ENCODE measurements around the gene SLC16A5.

The SLC16A5 gene

GRCh38 chr17:75081611-75082540 lies 5.9 kb upstream of the SLC16A5 start:
- Histone ChIP-seq H3K27ac (no peak overlapping the region), H3K4me3 (no peak overlapping the region)

GRCh38 chr17:75082683-75083082 lies 5.1 kb upstream of the SLC16A5 start:
- no peak overlapping the region for H3K4me3 ChIP-seq

GRCh38 chr17:75084039-75084660 lies 3.6 kb upstream of the SLC16A5 start:
- no peak overlapping the region for H3K4me3 ChIP-seq
- H3K27ac ChIP-seq: no peak overlapping the region

More at GRCh38 chr17:75082683-75083082, 5.1 kb upstream of the SLC16A5 start:
- H3K27ac ChIP-seq: no peak overlapping the region

GRCh38 chr17:75086496-75087181 lies 1.1 kb upstream of the SLC16A5 start:
- Histone ChIP-seq H3K4me3 (peak overlapping the region in 1 of 7 experiments; percentile 62), H3K27ac (peak overlapping the region in 12 of 21 experiments; percentile 78 to 98 (median 88))

DNA sequence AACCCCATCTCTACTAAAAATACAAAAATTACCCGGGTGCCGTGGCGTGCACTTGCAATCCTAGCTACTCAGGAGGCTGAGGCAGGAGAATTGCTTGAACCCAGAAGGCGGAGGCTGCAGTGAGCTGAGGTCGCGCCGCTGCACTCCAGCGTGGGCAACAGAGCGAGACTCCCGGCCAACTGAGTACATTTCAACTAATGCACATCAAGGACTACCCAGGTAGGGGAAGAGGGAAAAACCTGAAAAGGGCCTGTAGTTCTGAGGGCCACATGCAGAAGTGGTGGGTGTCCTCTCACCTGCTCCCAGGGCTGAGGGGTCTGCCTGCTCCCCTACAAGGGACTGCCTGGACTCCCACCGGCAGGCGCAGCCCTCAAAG lies 584 bp upstream of the SLC16A5 start:
- H3K4me3 ChIP-seq: peak overlapping the region; percentile 44 to 67 (median 51)
- peak overlapping the region in 20 of 21 experiments; percentile 78 to 98 (median 89) for H3K27ac ChIP-seq

GRCh38 chr17:75088465-75089417 lies 987 bp downstream of the SLC16A5 start:
- H3K4me3 ChIP-seq: peak overlapping the region; percentile 44 to 67 (median 51)
- H3K27ac ChIP-seq: peak overlapping the region; percentile 78 to 98 (median 89)

DNA sequence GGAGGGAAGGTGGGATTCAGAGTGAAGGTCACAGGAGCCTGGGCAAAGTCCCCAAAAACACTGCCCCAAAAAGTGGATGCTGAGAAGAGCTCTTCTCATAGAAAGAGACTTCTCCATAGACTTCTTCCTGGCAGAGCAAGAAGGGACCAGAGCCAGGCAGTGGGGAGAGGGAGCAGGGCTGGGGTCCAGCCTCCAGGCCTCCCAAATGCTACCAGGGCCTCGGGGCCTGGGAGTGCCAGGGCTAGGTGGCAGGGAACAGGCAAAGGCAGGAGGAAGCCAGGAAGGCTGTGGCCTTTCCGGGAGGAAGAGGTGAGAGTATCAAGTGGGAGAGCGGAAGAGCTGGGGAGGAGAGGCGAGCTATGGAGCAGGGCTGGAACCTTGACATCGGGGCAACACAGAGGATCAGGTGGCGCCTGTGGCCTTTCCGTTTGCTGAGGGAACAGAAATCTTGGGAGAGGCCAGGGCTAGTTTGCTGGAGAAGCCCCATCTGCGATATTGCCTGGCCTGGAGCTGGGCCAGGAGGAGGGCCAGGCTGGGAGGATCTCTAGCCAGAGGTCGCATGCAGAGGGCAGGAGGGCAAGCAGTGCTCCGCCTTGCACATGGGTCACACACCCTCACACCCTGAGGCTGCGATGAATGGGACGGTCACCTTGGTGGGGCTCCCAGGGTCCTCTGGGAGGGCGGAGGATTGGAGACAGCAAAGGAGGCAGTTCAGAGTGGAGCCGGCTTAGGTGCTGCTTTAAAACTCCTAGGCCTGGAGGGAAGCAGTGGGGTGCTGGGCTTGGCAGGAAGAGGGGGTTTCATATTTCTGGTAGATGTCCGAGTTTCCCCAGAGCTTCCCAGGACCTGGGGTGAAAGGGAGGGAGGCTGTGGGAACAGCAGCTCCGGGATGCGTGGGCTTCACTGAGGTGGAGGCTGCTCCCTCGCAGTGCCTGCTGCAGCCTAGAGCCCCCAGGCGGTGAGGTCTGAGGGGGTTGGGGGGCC lies 3.4 kb downstream of the SLC16A5 start:
- Histone ChIP-seq H3K27ac (peak overlapping the region in 13 of 21 experiments; percentile 10 to 79 (median 54)), H3K4me3 (no peak overlapping the region)

DNA sequence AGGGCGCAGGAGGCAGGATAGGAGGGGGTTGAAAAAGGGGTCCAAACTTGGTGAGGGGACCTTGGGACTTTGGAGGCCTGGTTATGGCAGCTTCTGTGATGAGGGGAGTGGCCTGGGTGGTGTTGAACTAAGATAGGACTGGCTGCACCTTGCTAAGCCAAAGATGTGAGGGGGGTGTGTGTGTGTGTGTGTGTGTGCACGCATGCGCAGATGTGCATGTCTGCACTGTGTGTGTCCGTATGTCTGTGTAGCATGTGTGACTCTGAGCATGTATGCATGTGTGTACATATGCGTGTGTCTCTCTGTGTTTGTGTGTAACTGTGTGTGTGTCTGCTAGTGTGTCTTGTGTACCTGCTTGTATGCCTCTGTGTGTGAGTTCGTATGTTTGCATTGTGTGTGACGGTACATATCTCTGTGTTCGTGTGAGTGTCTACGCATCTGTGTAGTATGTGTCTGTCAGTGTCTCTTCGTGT lies 4.1 kb downstream of the SLC16A5 start:
- Histone ChIP-seq H3K27ac (peak overlapping the region in 5 of 21 experiments; percentile 55 to 79 (median 70)), H3K4me3 (no peak overlapping the region)

DNA sequence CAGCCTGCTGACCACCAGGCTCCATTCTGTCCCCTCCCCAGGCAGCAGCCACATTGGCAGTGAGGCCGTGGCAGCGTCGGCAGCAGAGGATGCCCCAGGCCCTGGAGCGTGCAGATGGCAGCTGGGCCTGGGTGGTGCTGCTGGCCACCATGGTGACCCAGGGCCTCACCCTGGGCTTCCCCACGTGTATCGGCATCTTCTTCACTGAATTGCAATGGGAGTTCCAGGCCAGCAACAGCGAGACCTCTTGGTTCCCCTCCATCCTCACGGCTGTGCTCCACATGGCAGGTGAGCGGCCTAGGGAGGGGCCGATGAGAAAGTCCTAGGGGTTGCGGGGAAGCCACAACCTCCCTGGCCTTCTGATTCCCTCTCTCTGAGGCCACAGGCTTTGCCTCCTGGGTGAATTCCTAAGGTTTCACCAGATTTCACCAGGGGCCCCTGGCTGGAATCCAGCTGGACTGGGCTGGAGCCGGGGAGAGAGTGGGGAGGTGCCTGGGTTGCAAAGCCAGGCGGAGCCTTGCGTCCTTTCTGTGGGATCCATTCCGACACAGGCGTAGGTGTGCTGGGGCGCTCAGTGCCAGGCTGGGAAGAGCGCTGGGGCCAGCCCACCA lies 5.9 kb downstream of the SLC16A5 start:
- Histone ChIP-seq H3K4me3 (no peak overlapping the region), H3K27ac (peak overlapping the region in 17 of 21 experiments; percentile 0 to 82 (median 58))

DNA sequence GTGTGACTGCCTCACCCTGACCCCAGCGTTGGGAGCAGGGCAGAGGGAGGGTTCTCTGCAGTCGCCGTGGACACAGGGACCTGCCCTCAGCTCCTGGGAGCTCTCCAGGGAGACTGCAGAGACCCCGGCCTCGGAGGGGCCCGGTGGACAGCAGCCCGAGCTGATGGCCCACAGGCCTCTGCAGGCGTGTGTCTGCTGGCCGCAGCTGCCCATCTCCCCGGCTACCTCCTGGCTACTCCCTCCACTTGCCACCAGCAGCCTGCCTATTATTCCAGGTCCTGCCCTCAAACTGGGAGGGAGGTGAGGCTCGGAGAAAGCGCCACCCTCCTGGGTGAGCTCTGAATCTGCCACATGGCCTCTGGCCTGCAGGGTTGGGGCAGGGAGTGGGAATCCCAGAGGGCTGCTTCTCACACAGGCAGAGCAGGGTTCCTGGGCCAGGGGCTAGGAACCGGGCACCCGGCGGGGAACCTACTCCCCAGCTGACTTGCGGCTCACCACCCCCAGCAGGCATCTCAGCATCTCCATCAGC lies 7.2 kb downstream of the SLC16A5 start:
- H3K4me3 ChIP-seq: no peak overlapping the region
- H3K27ac ChIP-seq: peak overlapping the region in 11 of 21 experiments; percentile 7 to 82 (median 45)

- Histone ChIP-seq H3K4me3 (no peak overlapping the region), H3K27ac (peak overlapping the region in 15 of 21 experiments; percentile 7 to 77 (median 58))
These were observed 8.4 kb downstream of the SLC16A5 start for GRCh38 chr17:75096082-75096625.

- no peak overlapping the region for H3K4me3 ChIP-seq
- H3K27ac ChIP-seq: peak overlapping the region in 1 of 21 experiments; percentile 24
These were observed 10.1 kb downstream of the SLC16A5 start for GRCh38 chr17:75097865-75098264.

- Histone ChIP-seq H3K4me3 (no peak overlapping the region), H3K27ac (no peak overlapping the region)
These were observed 11.1 kb downstream of the SLC16A5 start for GRCh38 chr17:75098861-75099260.

DNA sequence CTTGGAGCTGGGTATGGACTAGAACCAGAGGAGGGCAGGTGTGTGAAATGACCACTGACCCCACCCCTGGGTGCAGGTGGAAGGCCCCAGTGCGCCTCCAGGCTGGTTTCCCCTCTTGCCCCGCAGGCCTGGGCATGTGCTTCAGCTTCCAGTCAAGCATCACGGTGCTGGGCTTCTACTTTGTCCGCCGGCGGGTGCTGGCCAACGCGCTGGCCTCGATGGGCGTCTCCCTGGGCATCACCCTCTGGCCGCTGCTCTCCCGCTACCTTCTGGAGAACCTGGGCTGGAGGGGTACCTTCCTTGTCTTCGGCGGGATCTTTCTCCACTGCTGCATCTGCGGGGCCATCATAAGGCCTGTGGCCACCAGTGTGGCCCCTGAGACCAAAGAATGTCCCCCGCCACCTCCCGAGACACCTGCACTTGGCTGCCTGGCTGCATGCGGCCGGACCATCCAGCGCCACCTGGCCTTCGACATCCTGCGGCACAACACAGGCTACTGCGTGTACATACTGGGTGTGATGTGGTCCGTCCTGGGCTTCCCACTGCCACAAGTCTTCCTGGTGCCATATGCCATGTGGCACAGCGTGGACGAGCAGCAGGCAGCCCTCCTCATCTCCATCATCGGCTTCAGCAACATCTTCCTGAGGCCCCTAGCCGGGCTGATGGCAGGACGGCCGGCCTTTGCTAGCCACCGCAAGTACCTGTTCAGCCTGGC lies 12.3 kb downstream of the SLC16A5 start:
- H3K4me3 ChIP-seq: no peak overlapping the region
- H3K27ac ChIP-seq: no peak overlapping the region

- no peak overlapping the region for H3K27ac ChIP-seq
- H3K4me3 ChIP-seq: no peak overlapping the region
These were observed 14.6 kb downstream of the SLC16A5 start for GRCh38 chr17:75102385-75102821.
